Activated T-helper 2 cell treated with anti-CD3 and anti-CD28 coated beads, Interferon-gamma antibody, Interleukin-2, Interleukin-4, amounts not matched to agents 10 μg/mL and 5 μg/mL and 100 μg/mL, durations not matched to agents 14 hours and 24 hours and 36 hours (primary cell): Measurements from ENCODE around the gene ZBTB12. TPM values are rescaled to one million over a fixed set of nuclear protein-coding genes. Genes with fewer than 3 reads are reported as not detected.

Experiments used
- DNase-seq: peaks from one replicate; pipeline ENCODE4 v3.0.0; 2021; ENCODE audit warnings: low spot score
- H3K27ac Mint-ChIP-seq: one replicate; pipeline ENCODE4 v1.8.0; 2021; ENCODE audit warnings: mixed read lengths
- H3K27me3 Mint-ChIP-seq: one replicate; pipeline ENCODE4 v1.8.0; 2021; ENCODE audit warnings: low read depth, mixed read lengths
- H3K36me3 Mint-ChIP-seq: one replicate; pipeline ENCODE4 v1.8.0; 2021; ENCODE audit warnings: low read depth, mixed read lengths
- H3K4me1 Mint-ChIP-seq: one replicate; pipeline ENCODE4 v1.8.0; 2021; ENCODE audit warnings: low read depth, mixed read lengths
- H3K4me3 Mint-ChIP-seq: one replicate; pipeline ENCODE4 v1.8.0; 2021; ENCODE audit warnings: low read depth, mild to moderate bottlenecking, moderate library complexity, mixed read lengths
- H3K9me3 Mint-ChIP-seq: one replicate; pipeline ENCODE4 v1.8.0; 2021; ENCODE audit warnings: mixed read lengths
- intact Hi-C: fragments of 100-400 bp; cut with micrococcal nuclease; formaldehyde crosslinking; loops from one replicate; pipeline ENCODE4 v1.15.1; 2023
- total RNA-seq: library from RNA; stranded (reverse); gene quantifications from 2 replicates; pipeline ENCODE4 v1.2.3, GENCODE V29; 2022

ZBTB12 gene
- total RNA-seq, 1 donor from 2014 or later, result 4.9 TPM

DNA sequence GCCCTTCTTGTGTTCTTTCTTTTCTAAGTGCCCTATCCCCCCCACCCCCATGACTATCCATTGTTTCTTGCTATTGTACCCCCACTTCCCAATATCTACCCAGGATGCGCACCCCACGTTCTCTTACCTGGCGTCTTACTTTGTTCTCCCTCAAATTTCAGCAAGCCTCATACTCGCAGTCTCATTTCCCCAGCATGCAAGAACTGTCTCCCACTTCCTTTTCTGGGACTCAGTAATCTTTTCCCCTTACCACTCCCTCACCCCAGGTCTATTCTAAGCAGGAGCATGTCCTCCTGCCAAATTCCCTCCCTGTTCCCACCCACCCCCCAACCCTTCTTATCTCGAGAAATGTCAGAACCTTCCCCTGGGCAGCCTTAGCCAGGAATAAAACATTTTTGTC is 2.7 kb downstream of the ZBTB12 start:
- H3K36me3 Mint-ChIP-seq, result peaks cover 22% of the 10 kb centered on the region
- no peak for DNase-seq
- peak overlapping the region; percentile 48 for H3K27ac Mint-ChIP-seq
- H3K4me1 Mint-ChIP-seq, result peaks cover 29% of the 10 kb centered on the region
- H3K9me3 Mint-ChIP-seq, result no peaks in the 10 kb centered on the region
- peak overlapping the region; percentile 78 for H3K4me3 Mint-ChIP-seq
- H3K27me3 Mint-ChIP-seq, result no peaks in the 10 kb centered on the region
- intact Hi-C loops, result loop anchor here (5.0 kb wide), 2 partner anchors 67 to 232 kb away; partner anchors contain the start of genes CSNK2B and LY6G5B

DNA sequence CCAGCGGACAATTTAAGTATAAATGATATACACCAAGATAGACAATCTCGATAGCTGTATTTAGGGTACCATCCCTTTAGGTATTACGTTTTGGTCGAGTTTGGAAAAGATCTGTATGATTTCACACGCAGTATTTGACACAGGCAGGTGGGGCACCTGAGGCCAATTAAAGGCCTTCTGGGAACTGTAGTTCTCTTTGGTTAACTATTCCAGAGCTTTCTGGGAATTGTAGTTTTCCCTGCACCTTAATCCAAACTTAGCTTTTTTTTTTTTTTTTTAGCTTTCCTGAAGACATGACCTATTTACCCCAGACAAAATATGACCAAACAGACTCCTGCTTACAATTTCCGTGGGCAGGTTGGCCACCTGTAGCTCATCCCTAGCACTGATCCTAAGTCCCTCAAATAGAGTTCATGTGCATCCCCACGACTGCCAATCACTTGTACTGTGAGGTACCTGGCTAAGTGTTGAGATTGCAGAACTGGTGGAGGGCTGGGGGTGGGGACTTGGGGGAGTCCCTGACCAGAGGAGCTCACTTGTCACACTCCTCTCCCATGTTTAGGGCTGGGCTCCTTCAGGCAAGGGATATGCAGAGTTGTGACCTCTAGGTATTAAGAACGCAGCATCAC is 3.4 kb downstream of the ZBTB12 start:
- Mint-ChIP-seq H3K9me3 (no peaks in the 10 kb centered on the region), H3K27me3 (no peaks in the 10 kb centered on the region), H3K4me3 (peak overlapping the region; percentile 98), H3K27ac (peak overlapping the region; percentile 92), H3K36me3 (peaks cover 25% of the 10 kb centered on the region), H3K4me1 (peaks cover 30% of the 10 kb centered on the region)
- intact Hi-C loops, result loop anchor here (5.0 kb wide), 2 partner anchors 66 to 231 kb away; partner anchors contain the start of genes CSNK2B and LY6G5B
- no peak for DNase-seq

GRCh38 chr6:31897612-31898382 is 4.1 kb downstream of the ZBTB12 start, which contains the start of gene EHMT2:
EHMT2 (minus strand) TSS chr6:31897698; CDS start chr6:31897677, 21 bp downstream.
- peaks cover 31% of the 10 kb centered on the region for H3K36me3 Mint-ChIP-seq
- H3K4me1 Mint-ChIP-seq, result peaks cover 31% of the 10 kb centered on the region
- intact Hi-C loops, result loop anchor here (2.0 to 5.0 kb wide), 4 partner anchors 35 to 230 kb away; partner anchors contain the start of genes CSNK2B, LY6G5B, NELFE and NEU1
- peak within 1 kb of the TSS; percentile 98 for H3K4me3 Mint-ChIP-seq
- H3K27ac Mint-ChIP-seq, result peak within 1 kb of the TSS; percentile 92
- H3K27me3 Mint-ChIP-seq, result no peaks in the 10 kb centered on the region
- peak; percentile 84 for DNase-seq
- H3K9me3 Mint-ChIP-seq, result no peaks in the 10 kb centered on the region

DNA sequence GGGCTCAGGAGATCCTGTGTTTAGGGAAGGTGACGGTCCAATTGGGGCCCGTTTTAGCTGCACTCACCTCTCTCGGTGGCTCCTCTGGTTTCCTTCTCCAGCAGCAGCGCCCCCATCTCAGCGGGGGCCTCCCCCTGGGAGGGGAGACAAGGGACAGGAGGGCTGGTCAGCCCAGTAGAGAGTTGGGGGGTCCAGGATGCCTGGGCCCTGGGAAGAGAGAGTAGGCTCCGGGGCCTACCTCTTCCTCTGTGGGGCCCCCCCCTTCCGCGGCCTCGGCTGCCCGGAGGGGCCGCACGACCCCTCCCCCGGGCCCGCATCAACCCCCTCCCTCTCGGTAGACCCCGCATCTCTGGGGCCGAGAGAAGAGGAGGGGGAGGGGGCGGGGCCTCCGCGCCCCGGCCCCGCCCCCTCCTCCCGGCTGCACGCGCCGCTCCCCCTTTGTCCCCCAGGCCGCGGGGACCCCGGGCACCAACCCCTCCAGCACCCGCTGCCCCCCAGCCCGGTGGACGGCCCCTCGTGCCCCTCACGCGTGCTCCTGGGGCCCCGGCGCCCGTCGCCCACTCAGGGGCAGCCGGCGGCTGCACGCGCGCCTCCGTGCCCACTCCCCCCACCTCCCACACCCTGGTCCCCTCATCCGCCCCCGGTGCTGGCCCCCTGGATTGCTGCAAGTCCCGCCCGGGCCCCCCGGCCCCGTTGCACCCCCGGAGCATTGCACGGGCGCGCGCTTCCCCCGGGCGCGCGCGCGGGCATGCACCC is 4.9 kb downstream of the ZBTB12 start:
- no peak for DNase-seq
- Mint-ChIP-seq H3K4me3 (peak overlapping the region; percentile 98), H3K9me3 (no peaks in the 10 kb centered on the region), H3K27me3 (no peaks in the 10 kb centered on the region), H3K27ac (peak overlapping the region; percentile 82), H3K4me1 (peaks cover 26% of the 10 kb centered on the region), H3K36me3 (peaks cover 38% of the 10 kb centered on the region)
- intact Hi-C loops, result loop anchor here (2.0 to 5.0 kb wide), 4 partner anchors 34 to 230 kb away; partner anchors contain the start of genes CSNK2B, LY6G5B, NELFE and NEU1

DNA sequence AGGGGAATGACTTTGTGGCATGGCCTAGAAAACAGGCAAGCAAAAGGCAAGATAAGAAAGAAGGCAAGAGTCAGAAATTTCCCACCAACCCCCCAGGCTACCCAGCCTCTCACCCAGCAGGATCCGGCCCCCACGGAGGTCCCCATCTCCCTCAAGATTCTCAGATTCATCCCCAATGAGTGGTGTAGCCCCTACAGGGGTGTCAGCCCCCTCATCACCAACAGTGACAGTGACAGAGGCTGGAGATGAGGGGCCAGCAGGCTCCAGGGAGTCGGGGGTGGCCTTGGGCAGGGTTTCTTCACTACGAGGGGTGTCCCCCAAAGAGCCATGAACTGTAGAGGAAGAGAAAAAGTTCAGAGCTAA is 5.4 kb downstream of the ZBTB12 start:
- no peaks in the 10 kb centered on the region for H3K27me3 Mint-ChIP-seq
- H3K9me3 Mint-ChIP-seq, result no peaks in the 10 kb centered on the region
- peak overlapping the region; percentile 84 for H3K4me3 Mint-ChIP-seq
- no peak for DNase-seq
- intact Hi-C loops, result loop anchor here (2.0 to 5.0 kb wide), 4 partner anchors 34 to 229 kb away; partner anchors contain the start of genes CSNK2B, LY6G5B, NELFE and NEU1
- peaks cover 26% of the 10 kb centered on the region for H3K4me1 Mint-ChIP-seq
- H3K27ac Mint-ChIP-seq, result peak overlapping the region; percentile 82
- peaks cover 44% of the 10 kb centered on the region for H3K36me3 Mint-ChIP-seq

DNA sequence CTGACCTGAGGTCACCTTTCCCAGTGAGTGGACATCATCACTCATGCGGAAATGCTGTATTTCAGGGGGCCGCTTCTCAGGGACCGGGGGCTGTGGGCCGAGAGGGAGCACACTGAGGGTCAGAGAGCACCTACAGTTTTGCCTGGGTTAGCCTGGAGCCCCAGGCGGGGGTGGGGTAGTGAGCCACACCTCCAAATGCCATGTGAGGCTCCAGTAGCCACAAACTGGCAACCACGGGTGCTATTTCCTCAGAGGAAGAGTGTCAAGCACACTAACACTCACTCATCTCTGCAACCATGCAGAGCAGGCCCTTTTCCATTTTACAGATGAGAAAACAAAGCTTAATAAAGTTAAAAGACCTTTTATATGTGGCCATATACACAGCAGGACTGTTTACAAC is 9.1 kb downstream of the ZBTB12 start:
- Mint-ChIP-seq H3K4me3 (no peak overlapping the region), H3K9me3 (no peaks in the 10 kb centered on the region), H3K27ac (no peak overlapping the region), H3K27me3 (no peaks in the 10 kb centered on the region), H3K36me3 (peaks cover 52% of the 10 kb centered on the region), H3K4me1 (peaks cover 13% of the 10 kb centered on the region)
- intact Hi-C loops, result no loop called here
- no peak for DNase-seq

DNA sequence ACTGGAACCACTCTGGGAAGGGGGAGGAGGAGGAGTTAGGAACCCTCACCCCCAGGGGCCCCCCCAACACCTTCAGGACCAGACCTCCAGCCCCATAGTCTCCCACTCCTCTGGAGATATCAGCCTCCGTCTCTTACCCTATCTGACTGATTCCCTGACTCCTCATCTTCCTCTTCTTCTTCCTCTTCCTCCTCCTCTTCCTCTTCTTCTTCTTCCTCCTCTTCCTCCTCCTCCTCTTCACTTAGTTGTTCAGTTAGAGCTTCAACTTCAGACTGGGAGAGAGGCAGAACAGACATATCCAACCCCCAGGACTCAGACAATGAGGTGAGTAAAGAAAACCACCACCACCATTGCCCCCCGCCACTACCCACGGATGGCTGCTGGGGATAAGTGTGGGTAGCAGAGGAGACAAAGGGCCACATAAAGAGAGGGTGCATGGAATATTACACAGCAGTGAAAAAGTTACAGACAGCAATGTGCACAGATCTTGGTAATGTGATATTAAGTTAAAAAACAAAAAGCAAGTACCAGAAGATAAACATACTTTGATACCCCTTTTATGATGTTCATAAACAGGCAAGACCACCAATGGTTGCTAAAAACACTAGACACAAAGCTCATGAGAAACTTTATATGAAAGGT is 12.4 kb downstream of the ZBTB12 start:
- peaks cover 4% of the 10 kb centered on the region for H3K4me1 Mint-ChIP-seq
- no peak for DNase-seq
- H3K36me3 Mint-ChIP-seq, result peaks cover 70% of the 10 kb centered on the region
- no peaks in the 10 kb centered on the region for H3K9me3 Mint-ChIP-seq
- H3K4me3 Mint-ChIP-seq, result no peak overlapping the region
- H3K27ac Mint-ChIP-seq, result no peak overlapping the region
- intact Hi-C loops, result no loop called here
- H3K27me3 Mint-ChIP-seq, result no peaks in the 10 kb centered on the region

DNA sequence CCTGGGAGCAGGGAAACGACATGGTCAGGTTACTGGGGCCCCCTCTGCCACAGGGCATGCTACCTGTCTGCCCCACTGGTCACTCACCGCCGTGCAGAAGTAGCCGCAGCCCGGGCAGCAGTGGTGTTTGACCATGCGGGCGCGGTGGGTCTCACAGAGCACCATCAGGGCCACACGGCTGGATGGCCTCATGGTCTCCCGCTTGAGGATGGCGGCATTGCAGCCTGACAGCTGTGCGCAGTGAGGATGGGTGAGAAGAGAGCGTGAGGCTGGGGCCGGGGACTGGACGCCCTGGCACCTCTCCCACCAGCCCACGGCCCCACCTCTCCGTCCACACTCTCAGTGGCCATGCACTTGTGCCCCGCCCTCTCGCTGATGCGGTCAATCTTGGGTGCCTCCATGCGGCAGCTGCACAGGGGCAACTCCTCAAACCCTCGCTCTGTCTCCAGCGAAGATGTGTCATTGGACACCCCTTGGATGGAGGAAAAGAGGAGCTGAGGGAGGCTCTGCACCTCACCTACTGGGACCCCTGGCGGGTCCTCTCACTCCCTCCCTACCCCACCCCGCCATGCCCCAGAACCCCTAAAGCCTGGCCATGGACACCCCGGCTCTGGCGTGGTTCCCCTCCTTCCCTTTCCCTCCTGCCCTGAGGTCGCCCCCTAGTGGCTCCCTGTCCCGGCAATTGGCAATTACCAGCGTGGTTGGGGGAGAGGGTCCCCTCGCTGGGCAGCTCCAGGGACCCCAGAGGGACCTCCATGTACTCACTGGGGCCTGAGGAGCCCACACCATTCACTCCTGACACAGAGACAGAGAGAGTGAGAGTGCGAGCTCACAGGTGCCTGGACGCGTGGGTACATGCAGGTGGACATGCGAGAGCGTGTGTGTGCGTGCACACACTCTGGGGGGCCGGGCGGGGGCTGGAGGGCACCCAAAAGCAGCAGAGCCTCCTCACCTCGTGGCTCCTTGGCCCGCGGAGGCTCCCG is 13.3 kb downstream of the ZBTB12 start:
- Mint-ChIP-seq H3K36me3 (peaks cover 68% of the 10 kb centered on the region), H3K4me1 (peaks cover 4% of the 10 kb centered on the region), H3K27ac (no peak overlapping the region), H3K27me3 (no peaks in the 10 kb centered on the region), H3K9me3 (no peaks in the 10 kb centered on the region), H3K4me3 (no peak overlapping the region)
- intact Hi-C loops, result no loop called here
- peak; percentile 33 for DNase-seq

DNA sequence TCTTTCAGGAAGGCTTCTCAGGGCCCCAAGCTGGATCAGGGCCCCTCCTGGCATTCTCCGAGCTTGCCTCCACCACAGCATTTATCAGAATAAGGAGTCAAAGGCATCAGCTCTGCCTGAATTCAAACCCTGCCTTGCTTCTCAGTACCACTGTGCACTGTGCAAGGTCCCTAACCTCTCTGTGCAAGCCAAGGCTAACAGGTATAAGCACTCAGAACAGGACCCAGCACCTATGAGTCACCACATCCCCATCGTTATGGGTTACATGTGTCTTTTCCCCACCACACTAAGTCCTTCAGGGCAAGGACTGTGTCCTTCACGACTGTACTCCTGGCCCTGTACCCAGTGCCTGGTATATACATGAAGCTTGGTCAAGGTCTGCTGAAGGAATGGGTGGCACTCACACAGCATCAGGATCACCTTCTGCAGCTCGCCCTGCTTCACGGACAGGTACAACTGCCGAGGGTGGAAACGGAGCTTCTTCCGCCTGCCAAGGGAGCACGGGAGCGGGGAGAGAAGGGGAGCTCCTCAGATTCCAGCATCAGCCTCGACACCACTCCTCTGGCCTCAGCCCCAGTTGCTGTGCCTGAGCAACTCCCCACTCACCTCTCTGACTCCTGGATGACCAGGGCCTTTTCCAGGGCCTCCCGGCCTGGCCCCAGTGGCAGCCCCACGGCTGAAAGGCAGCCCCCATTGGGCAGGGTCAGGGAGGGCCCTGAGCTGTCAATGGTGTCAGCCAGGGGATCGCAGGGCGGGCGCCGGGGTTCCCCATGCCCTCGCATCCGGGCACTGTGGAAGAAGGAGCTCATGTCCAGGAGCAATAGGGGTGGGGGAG is 14.5 kb downstream of the ZBTB12 start:
- H3K4me1 Mint-ChIP-seq, result no peaks in the 10 kb centered on the region
- H3K27ac Mint-ChIP-seq, result no peak overlapping the region
- peaks cover 67% of the 10 kb centered on the region for H3K36me3 Mint-ChIP-seq
- no peak for DNase-seq
- intact Hi-C loops, result no loop called here
- H3K27me3 Mint-ChIP-seq, result no peaks in the 10 kb centered on the region
- no peak overlapping the region for H3K4me3 Mint-ChIP-seq
- no peaks in the 10 kb centered on the region for H3K9me3 Mint-ChIP-seq

GRCh38 chr6:31886541-31886991 is 15.3 kb downstream of the ZBTB12 start:
- H3K27me3 Mint-ChIP-seq, result no peaks in the 10 kb centered on the region
- DNase-seq, result no peak
- no peak overlapping the region for H3K4me3 Mint-ChIP-seq
- intact Hi-C loops, result no loop called here
- H3K4me1 Mint-ChIP-seq, result no peaks in the 10 kb centered on the region
- H3K36me3 Mint-ChIP-seq, result peaks cover 64% of the 10 kb centered on the region
- no peak overlapping the region for H3K27ac Mint-ChIP-seq
- no peaks in the 10 kb centered on the region for H3K9me3 Mint-ChIP-seq
